ENCODE data around the gene FAM163B.

Gene FAM163B

GRCh38 chr9:133545494-133546286, 63.5 kb downstream of the FAM163B start:
- no peak for TF ChIP-seq CTCF (IDR thresholded peaks at IDR 0.05; ENCODE audit: low read depth, low read length)
- H3K4me3 ChIP-seq (ENCODE audit: low read depth, low read length) = no peak overlapping the region
- in situ Hi-C loops (cut with HindIII; ENCODE audit: low sequenced_read_pairs) = no loop called here
- no peak for DNase-seq (ENCODE audit: low read depth, low spot score)

- in situ Hi-C loops (cut with HindIII; ENCODE audit: low sequenced_read_pairs) = no loop called here
Measured at GRCh38 chr9:133543772-133544467, 65.3 kb downstream of the FAM163B start.

GRCh38 chr9:133542002-133542401, 67.2 kb downstream of the FAM163B start:
- no peak for TF ChIP-seq CTCF (IDR thresholded peaks at IDR 0.05; ENCODE audit: low read depth, low read length)
- in situ Hi-C loops (cut with HindIII; ENCODE audit: low sequenced_read_pairs) = no loop called here
- DNase-seq (ENCODE audit: low read depth, low spot score) = no peak
- H3K4me3 ChIP-seq (ENCODE audit: low read depth, low read length) = no peak overlapping the region

More at GRCh38 chr9:133543772-133544467, 65.3 kb downstream of the FAM163B start:
- DNase-seq (ENCODE audit: low read depth, low spot score) = no peak
- no peak for TF ChIP-seq CTCF (IDR thresholded peaks at IDR 0.05; ENCODE audit: low read depth, low read length)
- no peak overlapping the region for H3K4me3 ChIP-seq (ENCODE audit: low read depth, low read length)

GRCh38 chr9:133540698-133541025, 68.5 kb downstream of the FAM163B start:
- no peak for DNase-seq (ENCODE audit: low read depth, low spot score)
- H3K4me3 ChIP-seq (ENCODE audit: low read depth, low read length) = no peak overlapping the region
- TF ChIP-seq CTCF (IDR thresholded peaks at IDR 0.05; ENCODE audit: low read depth, low read length) = no peak
- in situ Hi-C loops (cut with HindIII; ENCODE audit: low sequenced_read_pairs) = no loop called here

- no peak for TF ChIP-seq CTCF (IDR thresholded peaks at IDR 0.05; ENCODE audit: low read depth, low read length)
- no peak for DNase-seq (ENCODE audit: low read depth, low spot score)
- in situ Hi-C loops (cut with HindIII; ENCODE audit: low sequenced_read_pairs) = no loop called here
- H3K4me3 ChIP-seq (ENCODE audit: low read depth, low read length) = no peak overlapping the region
Measured at GRCh38 chr9:133539991-133540697, 69.0 kb downstream of the FAM163B start.

GRCh38 chr9:133538851-133539833, 70.0 kb downstream of the FAM163B start:
- H3K4me3 ChIP-seq (ENCODE audit: low read depth, low read length) = no peak overlapping the region
- no peak for TF ChIP-seq CTCF (IDR thresholded peaks at IDR 0.05; ENCODE audit: low read depth, low read length)
- in situ Hi-C loops (cut with HindIII; ENCODE audit: low sequenced_read_pairs) = no loop called here
- no peak for DNase-seq (ENCODE audit: low read depth, low spot score)
